Lower lobe of right lung (tissue), 2 donors: ENCODE measurements around the gene DPF3. TPM values are rescaled to one million over a fixed set of nuclear protein-coding genes. Genes with fewer than 3 reads are reported as not detected.

Experiments used
- ATAC-seq, 2 donors: fragments of 200-7000 bp; cut with Tn5 transposase; one replicate each; pipeline ENCODE4 v1.9.1; 2020 to 2022; ENCODE audit warnings: mild to moderate bottlenecking in 2 of 2, moderate library complexity in 2 of 2
- DNase-seq: peaks from one replicate; pipeline ENCODE4 v3.0.0-alpha.2; 2020
- H3K27ac ChIP-seq: fragments of 200-600 bp; one replicate; pipeline ENCODE4 v1.8.0; 2022
- H3K27me3 ChIP-seq: fragments of 200-600 bp; one replicate; pipeline ENCODE4 v1.8.0; 2022; ENCODE audit warnings: low read depth
- H3K36me3 ChIP-seq: fragments of 200-600 bp; one replicate; pipeline ENCODE4 v1.8.0; 2022; ENCODE audit warnings: mild to moderate bottlenecking
- H3K4me1 ChIP-seq: fragments of 200-600 bp; one replicate; pipeline ENCODE4 v1.8.0; 2022
- H3K4me3 ChIP-seq: fragments of 200-600 bp; one replicate; pipeline ENCODE4 v1.8.0; 2022; ENCODE audit warnings: mild to moderate bottlenecking
- H3K9me3 ChIP-seq: fragments of 200-600 bp; one replicate; pipeline ENCODE4 v1.8.0; 2022
- CTCF ChIP-seq: fragments of 200-600 bp; IDR thresholded peaks from one replicate; pipeline ENCODE4 v1.8.0; 2022; ENCODE audit warnings: antibody characterized with exemption, mild to moderate bottlenecking
- intact Hi-C: fragments of 100-400 bp; cut with DNase I; formaldehyde crosslinking; loops from one replicate; pipeline ENCODE4 v1.11.0; 2022
- total RNA-seq: library from RNA; stranded (reverse); fragmentation: NEBNext Ultra II Directional; extraction: Animal tissue kit (Norgen Biotek cat#: 25700); gene quantifications from one replicate; pipeline ENCODE4 v1.2.1, GENCODE V29; 2021
- donor health status: DM: no; HTN: yes; CAD: no; lungs with severe emphysema.

DPF3 gene
- total RNA-seq, 1 donor from 2014 or later = 0.59 TPM

DNA sequence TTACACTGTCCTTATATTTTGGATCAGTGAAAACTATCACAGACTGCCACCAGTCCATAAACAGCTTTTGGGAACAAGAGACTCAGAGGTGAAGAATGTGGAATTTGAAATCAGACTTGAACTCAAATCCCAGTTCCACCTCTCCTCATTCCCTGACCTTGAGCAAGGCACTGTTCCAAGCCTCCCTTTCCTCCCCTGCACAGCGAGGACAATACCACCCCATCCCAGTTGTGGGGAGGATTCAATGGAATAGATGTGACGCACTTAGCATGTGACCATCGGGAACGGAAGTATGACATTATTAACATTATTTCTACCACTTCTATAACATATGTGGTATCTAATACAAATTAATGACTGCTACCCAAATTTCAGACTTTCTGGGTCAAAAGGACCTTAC is 63.5 kb downstream of the DPF3 start:
- no peak overlapping the region for H3K27ac ChIP-seq
- intact Hi-C loops = no loop called here
- no peaks in the 10 kb centered on the region for H3K27me3 ChIP-seq
- no peak overlapping the region for H3K4me3 ChIP-seq
- no peaks in the 10 kb centered on the region for H3K4me1 ChIP-seq
- no peak for DNase-seq
- no peak for TF ChIP-seq CTCF
- H3K9me3 ChIP-seq = no peaks in the 10 kb centered on the region
- no peaks in the 10 kb centered on the region for H3K36me3 ChIP-seq
- no peak for ATAC-seq

DNA sequence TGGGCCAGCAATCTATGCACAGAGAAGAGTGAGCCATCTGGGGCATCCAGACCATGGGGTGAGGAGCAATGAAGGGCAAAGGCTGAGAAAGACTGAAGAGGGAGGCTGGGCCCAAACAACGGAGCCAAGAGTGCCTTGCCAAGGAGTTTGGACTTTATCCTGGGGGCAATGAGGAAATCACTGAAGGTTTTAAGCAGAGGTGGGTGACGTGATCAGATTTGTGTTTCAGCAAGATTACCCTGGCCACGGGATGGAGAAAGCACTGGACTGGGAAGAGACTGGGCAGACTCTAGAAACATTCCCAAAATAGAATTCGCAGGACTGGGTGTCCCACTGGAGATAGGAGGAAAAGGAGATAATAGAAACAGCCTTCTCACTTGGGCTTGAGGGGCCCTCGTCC is 65.3 kb downstream of the DPF3 start:
- no peak for TF ChIP-seq CTCF
- Histone ChIP-seq H3K27me3 (no peaks in the 10 kb centered on the region), H3K9me3 (no peaks in the 10 kb centered on the region), H3K36me3 (no peaks in the 10 kb centered on the region), H3K4me3 (no peak overlapping the region), H3K4me1 (no peaks in the 10 kb centered on the region), H3K27ac (no peak overlapping the region)
- intact Hi-C loops = no loop called here
- no peak for DNase-seq
- no peak for ATAC-seq

- Histone ChIP-seq H3K27ac (no peak overlapping the region), H3K9me3 (no peaks in the 10 kb centered on the region), H3K27me3 (no peaks in the 10 kb centered on the region), H3K36me3 (no peaks in the 10 kb centered on the region), H3K4me1 (no peaks in the 10 kb centered on the region), H3K4me3 (no peak overlapping the region)
- ATAC-seq (no peak), DNase-seq (no peak)
- no peak for TF ChIP-seq CTCF
- intact Hi-C loops = no loop called here
Measured at GRCh38 chr14:72826039-72826438, 67.9 kb downstream of the DPF3 start.

- Histone ChIP-seq H3K9me3 (no peaks in the 10 kb centered on the region), H3K27me3 (no peaks in the 10 kb centered on the region), H3K27ac (no peak overlapping the region), H3K4me1 (no peaks in the 10 kb centered on the region), H3K36me3 (no peaks in the 10 kb centered on the region), H3K4me3 (no peak overlapping the region)
- no peak for TF ChIP-seq CTCF
- no peak for DNase-seq
- intact Hi-C loops = no loop called here
- ATAC-seq = no peak
Measured at GRCh38 chr14:72825486-72825885, 68.4 kb downstream of the DPF3 start.

DNA sequence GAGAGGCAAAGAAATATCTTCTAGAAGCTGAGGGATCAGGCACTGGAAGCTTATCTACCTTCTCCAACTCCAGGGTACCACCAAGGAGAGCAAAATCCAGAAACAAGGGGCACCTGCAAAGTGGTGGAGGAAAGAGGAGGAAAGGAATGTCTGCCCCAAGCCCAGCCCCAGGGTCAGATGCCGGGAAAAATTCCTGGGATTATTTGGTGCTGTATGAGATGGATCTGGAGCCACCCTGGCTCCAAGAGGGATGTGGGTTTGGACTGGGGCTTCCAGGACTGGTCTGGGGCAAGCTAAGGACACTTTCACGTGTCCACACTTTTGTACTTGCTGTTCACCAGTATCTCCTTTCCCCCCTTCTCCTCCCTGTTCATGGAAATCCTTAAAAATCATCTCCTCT is 69.8 kb downstream of the DPF3 start:
- no peaks in the 10 kb centered on the region for H3K36me3 ChIP-seq
- no peaks in the 10 kb centered on the region for H3K4me1 ChIP-seq
- no peaks in the 10 kb centered on the region for H3K9me3 ChIP-seq
- ATAC-seq (no peak), DNase-seq (no peak)
- H3K4me3 ChIP-seq = no peak overlapping the region
- no peak for TF ChIP-seq CTCF
- no peaks in the 10 kb centered on the region for H3K27me3 ChIP-seq
- intact Hi-C loops = no loop called here
- H3K27ac ChIP-seq = no peak overlapping the region
